ENCODE results near the gene TICAM2.

- TF ChIP-seq ELF4 (IDR thresholded peaks at IDR 0.05) (no peak), ARNT (IDR thresholded peaks at IDR 0.05) (no peak), FOXK2 (IDR thresholded peaks at IDR 0.05) (no peak), TARDBP (IDR thresholded peaks at IDR 0.05) (no peak), FOXA1 (IDR thresholded peaks at IDR 0.05) (no peak)
Measured at GRCh38 chr5:115575167-115576070, 26.9 kb downstream of the TICAM2 start.
